ENCODE data around the gene HS3ST4.

DNA sequence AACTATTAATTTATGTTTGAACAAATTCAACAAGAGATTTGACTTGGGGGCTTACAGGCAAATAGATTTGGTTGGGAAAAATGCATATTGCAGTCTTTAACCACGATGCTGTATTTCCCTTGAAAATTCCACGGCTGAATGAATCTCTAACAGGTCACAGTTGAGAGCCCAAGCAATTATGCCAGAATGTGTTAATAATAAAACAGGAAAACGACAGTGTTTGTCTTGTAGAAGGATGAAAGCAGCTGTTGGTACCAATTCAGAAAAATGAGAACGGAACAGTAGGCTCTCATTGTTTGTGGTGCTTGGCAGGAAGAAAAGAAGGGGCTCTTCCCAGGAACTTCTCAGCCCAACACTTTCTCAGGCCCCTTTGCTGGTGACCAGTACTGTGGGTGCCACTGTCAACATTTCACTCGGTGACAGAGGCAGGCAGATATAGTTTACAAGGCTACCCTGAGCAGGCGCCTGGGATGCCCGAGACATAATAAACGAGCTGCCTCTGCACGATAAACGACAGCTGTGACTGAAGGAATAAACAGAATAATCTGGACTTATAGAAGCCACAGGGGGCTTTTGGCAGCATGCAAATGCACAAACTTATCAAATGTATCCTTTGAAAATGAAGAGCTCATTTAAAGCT is 387.1 kb downstream of the HS3ST4 start:
- TF ChIP-seq POLR2A (IDR thresholded peaks at IDR 0.05) = no peak
- TF ChIP-seq, protein P1, sequence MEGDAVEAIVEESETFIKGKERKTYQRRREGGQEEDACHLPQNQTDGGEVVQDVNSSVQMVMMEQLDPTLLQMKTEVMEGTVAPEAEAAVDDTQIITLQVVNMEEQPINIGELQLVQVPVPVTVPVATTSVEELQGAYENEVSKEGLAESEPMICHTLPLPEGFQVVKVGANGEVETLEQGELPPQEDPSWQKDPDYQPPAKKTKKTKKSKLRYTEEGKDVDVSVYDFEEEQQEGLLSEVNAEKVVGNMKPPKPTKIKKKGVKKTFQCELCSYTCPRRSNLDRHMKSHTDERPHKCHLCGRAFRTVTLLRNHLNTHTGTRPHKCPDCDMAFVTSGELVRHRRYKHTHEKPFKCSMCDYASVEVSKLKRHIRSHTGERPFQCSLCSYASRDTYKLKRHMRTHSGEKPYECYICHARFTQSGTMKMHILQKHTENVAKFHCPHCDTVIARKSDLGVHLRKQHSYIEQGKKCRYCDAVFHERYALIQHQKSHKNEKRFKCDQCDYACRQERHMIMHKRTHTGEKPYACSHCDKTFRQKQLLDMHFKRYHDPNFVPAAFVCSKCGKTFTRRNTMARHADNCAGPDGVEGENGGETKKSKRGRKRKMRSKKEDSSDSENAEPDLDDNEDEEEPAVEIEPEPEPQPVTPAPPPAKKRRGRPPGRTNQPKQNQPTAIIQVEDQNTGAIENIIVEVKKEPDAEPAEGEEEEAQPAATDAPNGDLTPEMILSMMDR (IDR thresholded peaks at IDR 0.05) = no peak
